NCI-H2107 treated with DMSO at 0.1 percent for 48 hours (cell line): ENCODE measurements around the gene CADM1.

Experiments
- DNase-seq: peaks from one replicate; lab custom pipeline; 2025; ENCODE audit not compliant: unreplicated experiment; lab: John Stamatoyannopoulos, UW

Gene CADM1

GRCh38 chr11:115290479-115290878 is 213.7 kb downstream of the CADM1 start:
- no peak for DNase-seq

DNA sequence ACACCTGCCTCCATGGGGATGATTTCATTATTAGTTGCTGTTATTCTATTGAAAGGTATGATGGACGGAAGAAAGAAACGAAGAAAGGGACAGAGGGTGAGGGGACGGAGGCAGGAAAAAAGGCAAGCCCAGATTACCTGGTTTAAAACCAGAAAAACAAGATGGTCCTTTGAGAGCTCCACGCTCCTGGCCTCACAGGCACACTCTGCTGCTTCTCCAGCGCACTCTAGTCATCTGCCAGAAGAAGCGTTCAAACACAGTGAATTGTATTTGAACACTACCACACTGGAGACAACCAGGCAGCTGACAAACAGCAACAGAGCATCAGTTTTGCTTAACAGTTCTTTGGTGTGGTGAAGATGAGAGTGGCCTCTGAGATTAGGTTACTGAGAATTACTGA is 216.9 kb downstream of the CADM1 start:
- peak; percentile 12 for DNase-seq

DNA sequence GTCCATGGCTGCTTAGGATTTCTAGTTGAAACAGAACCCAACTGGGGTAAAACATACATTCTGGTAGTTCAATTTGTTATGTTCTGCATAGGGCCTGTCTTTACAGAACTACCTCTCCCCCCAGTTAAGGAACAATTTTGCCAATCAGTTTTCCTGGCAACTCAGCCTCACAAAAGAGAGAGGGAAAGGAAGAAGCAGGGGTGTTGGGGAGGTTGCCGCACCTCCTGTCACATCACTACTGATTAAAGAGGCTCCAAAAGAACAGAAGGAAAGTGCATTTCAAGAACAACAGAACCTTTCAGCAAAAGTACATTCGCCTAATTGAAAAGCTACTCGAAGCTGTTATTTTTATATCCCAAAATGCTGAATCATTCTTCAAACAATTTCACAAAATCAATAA is 217.6 kb downstream of the CADM1 start:
- DNase-seq = no peak

DNA sequence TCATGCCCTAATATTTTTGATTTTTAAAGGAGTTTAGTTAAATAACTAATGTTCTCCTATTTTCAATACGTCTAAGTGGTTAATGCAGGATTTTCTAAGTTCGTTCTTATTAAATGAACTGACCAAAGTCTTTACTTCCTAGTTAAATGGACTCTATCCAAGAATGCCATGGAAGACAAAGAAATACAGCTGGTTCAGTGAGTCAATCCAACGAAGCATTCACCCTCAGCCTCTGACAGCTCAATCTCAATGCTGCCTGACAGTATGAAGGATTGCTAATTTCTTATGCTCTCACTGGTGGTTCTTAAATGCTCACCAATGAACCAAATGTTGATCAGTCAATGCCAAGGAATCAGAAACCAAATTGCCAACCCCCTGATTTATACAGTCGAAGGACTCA is 219.4 kb downstream of the CADM1 start:
- DNase-seq = no peak

GRCh38 chr11:115282923-115283322 is 221.3 kb downstream of the CADM1 start:
- no peak for DNase-seq

DNA sequence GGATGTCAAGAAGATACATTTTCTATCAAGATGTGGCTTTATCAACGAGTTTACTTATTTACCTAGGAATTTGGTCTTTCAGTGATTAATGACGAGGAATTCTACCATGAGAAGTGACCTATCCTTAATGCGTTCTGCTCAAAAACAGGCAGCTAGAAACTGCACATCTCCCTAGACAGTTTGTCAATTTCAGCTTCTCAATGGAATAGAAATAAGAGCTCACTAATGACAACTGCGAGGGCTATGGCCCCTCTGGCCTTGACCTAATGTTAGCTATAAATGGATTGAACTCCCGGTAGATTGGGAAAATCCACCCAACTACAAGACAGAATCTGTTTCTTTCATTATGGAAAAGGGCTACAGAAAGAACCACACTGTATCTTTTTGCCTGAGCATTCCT is 223.4 kb downstream of the CADM1 start:
- no peak for DNase-seq

DNA sequence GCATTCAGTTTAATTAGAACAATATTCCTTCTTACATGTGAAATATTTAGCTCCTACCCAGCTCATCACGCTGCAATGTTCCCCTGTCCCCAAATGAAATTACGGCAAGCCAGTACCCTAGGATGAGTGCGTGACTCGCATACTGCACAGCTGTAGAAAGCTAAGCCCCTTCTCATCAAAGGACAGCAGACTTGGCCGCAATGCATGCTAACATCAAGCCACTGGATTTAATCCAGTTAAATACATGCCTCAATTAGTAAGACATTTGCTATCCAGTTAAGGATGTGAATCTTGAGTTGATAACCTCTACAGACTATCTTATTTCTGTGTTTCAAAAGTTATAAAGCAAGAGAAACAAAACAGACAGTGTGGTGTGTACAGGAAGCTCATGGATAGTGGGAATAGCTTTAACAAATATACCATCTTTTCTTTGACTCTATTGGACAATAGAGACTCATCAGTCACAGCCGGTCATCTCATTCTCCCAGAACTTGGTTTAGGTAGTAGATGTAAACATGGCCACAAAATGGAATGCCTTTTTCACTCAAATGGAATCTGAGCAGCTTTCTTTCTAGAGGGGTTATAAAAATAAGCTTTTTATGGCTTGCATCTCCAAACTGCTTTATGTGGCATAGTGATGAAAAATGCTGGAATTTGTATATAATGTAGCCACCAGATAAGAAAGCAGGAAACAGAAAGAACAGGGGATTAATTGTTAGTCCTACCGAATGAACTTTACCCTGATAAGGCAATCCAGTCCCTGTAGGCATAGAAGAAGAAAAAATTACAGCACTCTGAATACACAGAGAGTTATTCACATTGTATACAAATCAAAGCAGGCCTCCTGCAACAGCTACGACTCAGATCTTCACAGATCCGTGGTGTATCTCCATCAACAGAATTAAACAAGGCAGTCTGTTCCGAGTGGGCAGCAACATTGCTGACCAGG is 224.1 kb downstream of the CADM1 start:
- no peak for DNase-seq

- no peak for DNase-seq
Measured at GRCh38 chr11:115276799-115277198, 227.4 kb downstream of the CADM1 start.

GRCh38 chr11:115276191-115276590 is 228.0 kb downstream of the CADM1 start:
- DNase-seq = no peak

DNA sequence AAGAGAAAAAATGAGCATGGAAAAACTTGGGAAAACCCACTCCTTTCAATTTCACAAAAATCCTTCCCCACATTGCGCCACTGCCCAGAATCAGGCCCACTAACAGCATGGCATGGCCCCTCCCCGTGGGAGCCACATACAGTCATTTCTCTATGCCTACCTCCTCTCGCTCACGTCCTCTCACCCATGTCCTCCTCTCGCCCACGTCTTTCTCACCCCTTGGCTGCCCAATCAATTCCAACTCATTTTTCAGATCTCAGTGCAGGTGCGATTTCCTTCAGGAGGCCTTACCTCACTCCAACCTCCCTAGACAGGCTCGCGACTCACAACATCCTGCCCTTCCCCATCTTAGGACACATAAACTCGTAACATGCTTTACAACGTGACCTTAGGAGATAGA is 229.2 kb downstream of the CADM1 start:
- no peak for DNase-seq

DNA sequence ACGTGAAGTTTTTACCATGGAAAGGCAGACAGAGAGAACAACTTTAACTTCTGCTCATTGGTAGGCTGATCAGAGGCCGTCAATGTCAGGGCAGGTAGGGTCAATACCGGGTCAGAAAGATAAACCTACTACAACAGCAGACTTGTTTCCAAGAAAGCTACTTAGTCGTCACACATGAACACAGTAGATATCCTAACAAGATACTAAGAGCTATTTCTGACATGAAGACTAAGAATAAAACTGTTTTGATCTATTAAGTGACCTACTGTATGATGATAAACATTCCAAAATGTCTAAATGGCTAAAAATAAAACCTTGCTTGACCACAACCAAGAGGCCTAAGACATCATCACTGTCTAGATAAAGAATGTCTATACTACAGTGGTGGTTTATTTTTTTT is 231.3 kb downstream of the CADM1 start:
- no peak for DNase-seq

GRCh38 chr11:115271643-115272042 is 232.6 kb downstream of the CADM1 start:
- no peak for DNase-seq

- DNase-seq = no peak
Measured at GRCh38 chr11:115269191-115269950, 234.8 kb downstream of the CADM1 start.

GRCh38 chr11:115267871-115268270 is 236.3 kb downstream of the CADM1 start:
- DNase-seq = no peak

DNA sequence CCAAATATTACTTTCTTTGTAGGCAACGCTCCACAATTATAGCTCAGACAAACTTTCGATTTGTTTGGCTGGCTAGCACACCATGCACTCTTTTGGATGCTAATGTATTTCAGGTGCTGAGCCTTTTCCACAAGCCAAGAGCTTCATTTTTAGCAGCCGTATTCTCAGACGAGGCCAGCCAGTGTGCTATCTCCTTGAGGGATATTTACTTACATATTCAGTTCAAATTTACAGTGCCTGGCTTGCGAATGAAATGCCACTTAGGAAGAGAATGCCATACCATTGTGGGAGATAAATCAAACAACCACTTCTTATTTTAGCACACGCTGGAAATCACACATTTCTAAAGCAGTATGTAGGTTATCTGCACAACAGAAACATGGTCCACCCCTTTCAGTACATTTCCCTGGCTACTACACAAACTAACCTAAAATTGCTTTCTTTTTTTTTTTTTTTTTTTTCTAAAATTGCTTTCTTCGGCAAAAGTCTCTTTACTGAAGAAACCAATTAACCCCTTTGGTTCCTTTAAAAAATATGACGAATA is 236.9 kb downstream of the CADM1 start:
- no peak for DNase-seq

- DNase-seq = no peak
Measured at GRCh38 chr11:115266066-115266639, 238.1 kb downstream of the CADM1 start.

DNA sequence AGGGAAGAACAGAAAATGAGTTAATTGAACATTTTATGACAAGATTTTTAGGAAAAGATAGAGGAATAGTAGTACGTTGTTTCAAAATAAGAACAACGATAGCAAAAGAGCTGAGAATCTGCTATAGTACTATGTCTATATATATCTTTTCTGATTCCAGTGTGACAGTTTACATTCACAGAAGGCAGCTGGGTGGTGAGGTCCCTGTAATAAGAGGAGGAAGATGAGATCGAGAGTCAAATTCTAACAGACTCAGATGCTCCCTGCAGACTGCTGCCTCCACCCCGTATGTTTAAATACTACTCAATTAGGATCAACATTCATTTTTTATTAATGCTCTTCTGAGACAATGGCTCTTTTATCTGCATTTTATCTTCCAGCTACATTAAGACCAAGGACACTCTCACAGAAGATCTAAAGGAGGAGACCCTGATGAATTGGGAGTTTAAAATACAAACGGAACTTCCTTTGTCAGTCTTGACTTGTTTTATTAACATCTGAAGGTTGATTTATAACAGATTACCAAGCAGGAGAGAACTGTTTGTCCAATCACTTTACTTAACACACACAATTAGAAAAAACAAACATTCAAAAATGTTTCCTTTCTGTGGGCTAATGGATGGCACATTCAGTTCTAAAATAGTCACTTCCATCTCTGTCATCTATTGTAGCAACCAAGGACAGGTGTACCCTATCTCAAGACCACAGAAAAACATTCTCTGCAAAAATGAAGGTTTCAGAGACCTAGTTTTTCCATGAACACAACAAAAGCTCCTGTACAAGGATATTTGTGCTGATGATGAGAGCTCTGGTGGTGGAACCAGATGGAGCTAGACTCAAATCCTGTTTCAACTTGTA is 240.2 kb downstream of the CADM1 start:
- DNase-seq = no peak

GRCh38 chr11:115258216-115258615 is 246.0 kb downstream of the CADM1 start:
- DNase-seq = no peak

DNA sequence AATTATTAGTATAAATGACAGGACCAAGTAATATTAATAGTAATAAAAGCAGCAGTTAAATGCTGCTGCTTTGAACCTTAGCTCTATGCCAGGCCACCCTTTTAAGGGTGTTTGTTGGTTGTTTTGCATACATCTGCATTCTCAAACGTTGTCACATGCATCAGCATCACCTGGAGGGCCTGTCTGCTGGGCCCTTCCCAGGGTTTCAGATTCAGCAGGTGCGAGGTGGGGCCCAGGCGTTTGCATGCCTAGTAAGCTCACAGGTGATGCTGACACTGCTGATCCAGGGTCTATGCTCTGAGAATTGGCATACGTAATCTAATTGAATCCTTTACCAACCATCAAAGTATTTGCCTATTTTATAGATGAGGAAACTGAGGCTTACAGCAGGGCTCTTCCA is 246.5 kb downstream of the CADM1 start:
- no peak for DNase-seq

GRCh38 chr11:115257270-115257669 is 246.9 kb downstream of the CADM1 start:
- no peak for DNase-seq
